Peyer's patch (tissue), 4 donors: ENCODE results near the gene OR51E2. TPM values are rescaled to one million over a fixed set of nuclear protein-coding genes. Genes with fewer than 3 reads are reported as not detected.

Source experiments
- DNase-seq, 3 donors: peaks; one replicate each; pipeline ENCODE4 v3.0.0-alpha.2; 2017 to 2019
- H3K27ac ChIP-seq, 4 donors: fragments of 200-600 bp; sonication (generic); one replicate each; pipeline ENCODE4 v1.5.1; 2016 to 2019
- H3K27me3 ChIP-seq, 2 donors: fragments of 200-600 bp; sonication (generic); one replicate each; pipeline ENCODE4 v1.5.1; 2019
- H3K36me3 ChIP-seq, 3 donors: fragments of 200-600 bp; sonication (generic); one replicate each; pipeline ENCODE4 v1.5.1; 2016 to 2019
- H3K4me1 ChIP-seq, 4 donors: fragments of 200-600 bp; sonication (generic); one replicate each; pipeline ENCODE4 v1.5.1; 2016 to 2019
- H3K4me3 ChIP-seq, 4 donors: fragments of 200-600 bp; sonication (generic); 1 replicate in 3 of 4; 2 replicates in 1 of 4; pipeline ENCODE4 v1.5.1; 2016 to 2019; ENCODE audit warnings: mild to moderate bottlenecking in 1 of 4
- H3K9me3 ChIP-seq, 4 donors: fragments of 200-600 bp; sonication (generic); one replicate each; pipeline ENCODE4 v1.5.1; 2016 to 2019; ENCODE audit warnings: mild to moderate bottlenecking in 1 of 4
- POLR2A ChIP-seq, 2 donors: fragments of 450-650 bp; IDR thresholded peaks; one replicate each; pipeline ENCODE4 v1.5.1; 2017; ENCODE audit warnings: antibody characterized with exemption in 2 of 2, mild to moderate bottlenecking in 2 of 2, moderate library complexity in 2 of 2
- total RNA-seq, 4 donors: library from RNA; depleted of rRNA; stranded (reverse); fragments of >200 nt; gene quantifications; one replicate each; pipeline ENCODE4 v1.1.0, GENCODE V29; 2016
- TF ChIP-seq, protein P1 (sequence below), 6 experiments: fragments of 450-650 bp in 4 of 6; fragments of 200-600 bp in 2 of 6; sonication (generic) in 1 of 6; IDR thresholded peaks; one replicate each; pipeline ENCODE4 v1.5.1; 2017 to 2019; ENCODE audit warnings: antibody characterized with exemption in 6 of 6, mild to moderate bottlenecking in 3 of 6, moderate library complexity in 1 of 6

The OR51E2 gene
- total RNA-seq, 4 donors from 2014 or later = 0.67 to 0.85 TPM; not detected in 2

DNA sequence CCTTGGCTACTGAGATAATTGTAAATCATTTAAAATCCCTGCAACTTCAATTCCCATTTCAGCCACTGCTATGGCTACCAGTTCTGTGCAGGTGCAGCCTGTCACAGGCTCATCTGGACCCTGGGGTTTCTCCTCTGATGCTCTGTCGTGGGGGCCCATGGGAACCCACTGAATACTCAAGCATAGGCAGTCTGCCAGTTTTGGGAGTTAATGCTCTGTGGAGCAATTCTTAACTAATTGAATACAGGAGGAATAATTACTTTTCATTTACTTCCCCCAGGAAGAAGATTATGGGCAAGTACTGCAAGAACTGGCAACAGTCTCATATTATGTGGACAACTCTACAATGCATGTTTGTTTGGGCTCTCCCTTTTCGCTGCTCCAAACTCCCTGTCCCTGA is 25.9 kb downstream of the OR51E2 start:
- H3K27ac ChIP-seq = no peak overlapping the region
- TF ChIP-seq POLR2A (IDR thresholded peaks at IDR 0.05) = no peak
- TF ChIP-seq, protein P1, sequence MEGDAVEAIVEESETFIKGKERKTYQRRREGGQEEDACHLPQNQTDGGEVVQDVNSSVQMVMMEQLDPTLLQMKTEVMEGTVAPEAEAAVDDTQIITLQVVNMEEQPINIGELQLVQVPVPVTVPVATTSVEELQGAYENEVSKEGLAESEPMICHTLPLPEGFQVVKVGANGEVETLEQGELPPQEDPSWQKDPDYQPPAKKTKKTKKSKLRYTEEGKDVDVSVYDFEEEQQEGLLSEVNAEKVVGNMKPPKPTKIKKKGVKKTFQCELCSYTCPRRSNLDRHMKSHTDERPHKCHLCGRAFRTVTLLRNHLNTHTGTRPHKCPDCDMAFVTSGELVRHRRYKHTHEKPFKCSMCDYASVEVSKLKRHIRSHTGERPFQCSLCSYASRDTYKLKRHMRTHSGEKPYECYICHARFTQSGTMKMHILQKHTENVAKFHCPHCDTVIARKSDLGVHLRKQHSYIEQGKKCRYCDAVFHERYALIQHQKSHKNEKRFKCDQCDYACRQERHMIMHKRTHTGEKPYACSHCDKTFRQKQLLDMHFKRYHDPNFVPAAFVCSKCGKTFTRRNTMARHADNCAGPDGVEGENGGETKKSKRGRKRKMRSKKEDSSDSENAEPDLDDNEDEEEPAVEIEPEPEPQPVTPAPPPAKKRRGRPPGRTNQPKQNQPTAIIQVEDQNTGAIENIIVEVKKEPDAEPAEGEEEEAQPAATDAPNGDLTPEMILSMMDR (IDR thresholded peaks at IDR 0.05) = no peak
- H3K9me3 ChIP-seq = no peaks in the 10 kb centered on the region
- no peak overlapping the region for H3K4me3 ChIP-seq
- no peaks in the 10 kb centered on the region for H3K36me3 ChIP-seq
- H3K27me3 ChIP-seq = no peaks in the 10 kb centered on the region
- H3K4me1 ChIP-seq = no peaks in the 10 kb centered on the region
- no peak for DNase-seq

DNA sequence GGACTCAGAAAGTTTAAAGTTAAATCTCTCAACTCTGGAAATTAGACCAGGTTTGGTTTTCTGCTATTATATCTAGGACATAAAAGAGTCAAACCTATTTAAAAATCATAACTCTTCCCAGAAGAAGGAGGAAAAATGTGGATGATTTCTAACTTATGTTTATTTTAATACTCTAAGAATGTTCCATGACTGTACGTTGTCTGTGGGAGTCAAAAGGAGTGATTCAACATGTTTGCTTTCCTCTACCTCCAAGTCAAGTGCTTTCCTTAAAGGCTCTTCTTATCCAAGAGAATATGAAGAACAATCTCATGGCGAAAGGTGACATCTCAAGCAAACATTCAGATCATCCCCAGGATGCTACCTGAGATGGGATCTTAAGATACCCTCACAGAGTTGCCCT is 32.2 kb downstream of the OR51E2 start:
- no peaks in the 10 kb centered on the region for H3K9me3 ChIP-seq
- no peaks in the 10 kb centered on the region for H3K4me1 ChIP-seq
- no peaks in the 10 kb centered on the region for H3K27me3 ChIP-seq
- H3K4me3 ChIP-seq = no peak overlapping the region
- no peaks in the 10 kb centered on the region for H3K36me3 ChIP-seq
- no peak for DNase-seq
- TF ChIP-seq, protein P1 (IDR thresholded peaks at IDR 0.05) = no peak
- TF ChIP-seq POLR2A (IDR thresholded peaks at IDR 0.05) = no peak
- H3K27ac ChIP-seq = no peak overlapping the region

DNA sequence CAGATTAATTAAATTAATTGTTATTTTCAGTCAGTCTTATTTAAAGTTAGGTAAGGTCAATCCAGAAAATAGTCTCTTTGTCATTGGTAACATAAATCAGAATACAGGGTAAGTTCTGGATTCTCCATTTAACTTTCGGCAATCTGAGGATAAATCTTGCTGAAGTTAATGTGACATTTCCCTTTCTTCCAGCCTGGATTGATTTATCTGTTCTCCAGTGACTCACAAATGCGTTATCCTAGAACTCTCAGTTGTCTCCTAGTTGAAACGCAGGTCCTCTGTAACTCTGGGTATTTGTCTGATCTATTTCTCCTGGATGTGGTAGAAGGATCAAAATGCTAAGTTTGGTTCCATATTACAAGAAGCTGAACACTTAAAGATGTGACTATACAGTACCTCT is 32.9 kb downstream of the OR51E2 start:
- Histone ChIP-seq H3K4me1 (no peaks in the 10 kb centered on the region), H3K4me3 (no peak overlapping the region), H3K36me3 (no peaks in the 10 kb centered on the region), H3K9me3 (no peaks in the 10 kb centered on the region), H3K27ac (no peak overlapping the region), H3K27me3 (no peaks in the 10 kb centered on the region)
- TF ChIP-seq POLR2A (IDR thresholded peaks at IDR 0.05) = no peak
- TF ChIP-seq, protein P1 (IDR thresholded peaks at IDR 0.05) = no peak
- DNase-seq = no peak

DNA sequence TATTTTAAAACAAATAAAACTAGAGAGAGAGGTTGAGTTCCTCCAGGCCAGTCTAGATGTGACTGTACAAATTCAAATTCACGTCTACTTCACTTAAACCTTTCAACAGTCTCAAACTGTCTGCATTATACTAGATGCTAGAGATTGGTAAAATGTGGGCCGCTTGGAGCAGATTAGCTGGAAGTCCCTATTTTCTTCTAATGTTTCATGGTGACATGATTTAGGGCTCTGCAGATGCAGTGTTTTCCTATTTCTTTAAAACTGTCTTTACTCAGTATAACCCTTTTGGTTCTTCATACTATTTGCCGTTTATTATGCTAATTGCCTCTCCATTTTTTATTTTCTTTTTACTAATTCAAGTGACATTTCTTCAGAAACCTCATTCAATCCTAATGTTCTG is 33.5 kb downstream of the OR51E2 start:
- Histone ChIP-seq H3K27ac (no peak overlapping the region), H3K9me3 (no peaks in the 10 kb centered on the region), H3K4me1 (no peaks in the 10 kb centered on the region), H3K4me3 (no peak overlapping the region), H3K36me3 (no peaks in the 10 kb centered on the region), H3K27me3 (no peaks in the 10 kb centered on the region)
- no peak for DNase-seq
- TF ChIP-seq, protein P1 (IDR thresholded peaks at IDR 0.05) = no peak
- TF ChIP-seq POLR2A (IDR thresholded peaks at IDR 0.05) = no peak

DNA sequence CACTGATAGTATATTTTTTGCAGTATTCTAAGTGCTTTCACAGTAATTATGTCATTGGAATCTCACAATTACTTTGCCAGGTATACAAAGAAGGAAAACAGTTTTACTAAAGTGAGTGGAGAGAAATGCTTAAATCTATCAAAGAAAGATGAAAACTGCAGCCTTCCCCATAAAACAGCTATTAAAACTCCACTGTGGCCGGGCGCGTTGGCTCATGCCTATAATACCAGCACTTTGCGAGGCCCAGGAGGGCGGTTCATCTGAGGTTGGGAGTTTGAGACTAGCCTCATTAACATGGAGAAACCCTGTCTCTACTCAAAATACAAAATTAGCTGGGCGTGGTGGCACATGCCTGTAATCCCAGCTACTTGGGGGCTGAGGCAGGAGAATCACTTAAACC is 34.8 kb downstream of the OR51E2 start:
- Histone ChIP-seq H3K36me3 (no peaks in the 10 kb centered on the region), H3K4me1 (no peaks in the 10 kb centered on the region), H3K27ac (no peak overlapping the region), H3K4me3 (no peak overlapping the region), H3K9me3 (no peaks in the 10 kb centered on the region), H3K27me3 (no peaks in the 10 kb centered on the region)
- DNase-seq = no peak
- TF ChIP-seq, protein P1 (IDR thresholded peaks at IDR 0.05) = no peak
- TF ChIP-seq POLR2A (IDR thresholded peaks at IDR 0.05) = no peak
